Sigmoid colon (tissue), 7 donors: ENCODE results near the gene PREX1. TPM values are rescaled to one million over a fixed set of nuclear protein-coding genes. Genes with fewer than 3 reads are reported as not detected.
"Not testable (repeated sequence)": the region's sequence is repeated elsewhere in the genome, so short reads cannot be mapped to it uniquely, and the experiment has no call there.

ENCODE experiments used
- DNase-seq: peaks from one replicate; pipeline ENCODE4 v3.0.0-alpha.2; 2019
- H3K27ac ChIP-seq, 4 donors: fragments of 200-600 bp; sonication (generic); one replicate each; pipeline ENCODE4 v1.5.1; 2016 to 2019; ENCODE audit warnings: mild to moderate bottlenecking in 1 of 4
- H3K27me3 ChIP-seq, 3 donors: fragments of 200-600 bp; sonication (generic); one replicate each; pipeline ENCODE4 v1.5.1; 2019; ENCODE audit warnings: mild to moderate bottlenecking in 1 of 3
- H3K36me3 ChIP-seq, 4 donors: fragments of 200-600 bp; sonication (generic); one replicate each; pipeline ENCODE4 v1.5.1; 2016 to 2019
- H3K4me1 ChIP-seq, 4 donors: fragments of 200-600 bp; sonication (generic); one replicate each; pipeline ENCODE4 v1.5.1; 2017 to 2019
- H3K4me3 ChIP-seq, 4 donors: fragments of 200-600 bp; sonication (generic); one replicate each; pipeline ENCODE4 v1.5.1; 2017 to 2019; ENCODE audit warnings: mild to moderate bottlenecking in 2 of 4, moderate library complexity in 1 of 4
- H3K9me3 ChIP-seq, 4 donors: fragments of 200-600 bp in 3 of 4; sonication (generic) in 3 of 4; one replicate each; pipeline versions ENCODE4 v1.5.1 to v1.6.1; 2013 to 2019
- EP300 ChIP-seq, 4 donors: sonication (generic); formaldehyde crosslinking; IDR thresholded peaks; one replicate each; pipeline ENCODE4 v1.6.1; 2017; ENCODE audit warnings: antibody characterized with exemption in 4 of 4
- POLR2A ChIP-seq, 2 donors: fragments of 450-650 bp; IDR thresholded peaks; one replicate each; pipeline ENCODE4 v1.6.1; 2016; ENCODE audit warnings: antibody characterized with exemption in 2 of 2, mild to moderate bottlenecking in 2 of 2, moderate library complexity in 2 of 2
- POLR2AphosphoS5 ChIP-seq, 4 donors: sonication (generic); formaldehyde crosslinking; IDR thresholded peaks; one replicate each; pipeline ENCODE4 v1.6.1; 2017; ENCODE audit warnings: antibody characterized with exemption in 4 of 4
- WGBS, 2 donors: extraction: QIAGEN DNeasy Blood & Tissue Kit; methylation state at CpG; one replicate each; pipeline ENCODE4 v1.1.7; 2013; 5-methylcytosine and 5-hydroxymethylcytosine counted together
- intact Hi-C: fragments of 100-400 bp; cut with DNase I; formaldehyde crosslinking; loops from one replicate; pipeline ENCODE4 v1.15.1; 2023
- polyA plus RNA-seq, 3 donors: library from polyadenylated mRNA; stranded (reverse); fragments of 200-250 nt; gene quantifications; one replicate each; pipeline ENCODE4 v1.2.3, GENCODE V29; 2013
- total RNA-seq, 4 donors: library from RNA; depleted of rRNA; stranded (reverse); fragments of >200 nt; gene quantifications; one replicate each; pipeline ENCODE4 v1.1.0, GENCODE V29; 2016
- TF ChIP-seq, protein P1 (sequence below), 4 experiments: fragments of 450-650 bp in 3 of 4; fragments of 200-600 bp in 1 of 4; IDR thresholded peaks; one replicate each; pipeline ENCODE4 v1.5.1; 2016 to 2019; ENCODE audit warnings: antibody characterized with exemption in 4 of 4, mild to moderate bottlenecking in 3 of 4, moderate library complexity in 2 of 4
- donor health status: healthy with polysubstance abuse.
- donor health status: Bipolar disorder and iron deficiency.
- donor health status: healthy.

Gene PREX1
- total and polyA plus RNA-seq, 7 donors, result 5.4 to 22.9 (median 15.5) TPM

- TF ChIP-seq EP300 (IDR thresholded peaks at IDR 0.05), result no peak
- no peak for TF ChIP-seq POLR2A (IDR thresholded peaks at IDR 0.05)
- no peak for TF ChIP-seq POLR2AphosphoS5 (IDR thresholded peaks at IDR 0.05)
- TF ChIP-seq, protein P1, sequence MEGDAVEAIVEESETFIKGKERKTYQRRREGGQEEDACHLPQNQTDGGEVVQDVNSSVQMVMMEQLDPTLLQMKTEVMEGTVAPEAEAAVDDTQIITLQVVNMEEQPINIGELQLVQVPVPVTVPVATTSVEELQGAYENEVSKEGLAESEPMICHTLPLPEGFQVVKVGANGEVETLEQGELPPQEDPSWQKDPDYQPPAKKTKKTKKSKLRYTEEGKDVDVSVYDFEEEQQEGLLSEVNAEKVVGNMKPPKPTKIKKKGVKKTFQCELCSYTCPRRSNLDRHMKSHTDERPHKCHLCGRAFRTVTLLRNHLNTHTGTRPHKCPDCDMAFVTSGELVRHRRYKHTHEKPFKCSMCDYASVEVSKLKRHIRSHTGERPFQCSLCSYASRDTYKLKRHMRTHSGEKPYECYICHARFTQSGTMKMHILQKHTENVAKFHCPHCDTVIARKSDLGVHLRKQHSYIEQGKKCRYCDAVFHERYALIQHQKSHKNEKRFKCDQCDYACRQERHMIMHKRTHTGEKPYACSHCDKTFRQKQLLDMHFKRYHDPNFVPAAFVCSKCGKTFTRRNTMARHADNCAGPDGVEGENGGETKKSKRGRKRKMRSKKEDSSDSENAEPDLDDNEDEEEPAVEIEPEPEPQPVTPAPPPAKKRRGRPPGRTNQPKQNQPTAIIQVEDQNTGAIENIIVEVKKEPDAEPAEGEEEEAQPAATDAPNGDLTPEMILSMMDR (IDR thresholded peaks at IDR 0.05), result no peak
- Histone ChIP-seq H3K36me3 (no peaks in the 10 kb centered on the region), H3K27ac (no peak overlapping the region), H3K4me1 (peaks cover 0 to 4% (median 2%) of the 10 kb centered on the region in 4 donors), H3K27me3 (peaks cover 0 to 7% (median 0%) of the 10 kb centered on the region in 3 donors), H3K4me3 (no peak overlapping the region), H3K9me3 (peaks cover 0 to 3% (median 0%) of the 10 kb centered on the region in 4 donors)
- intact Hi-C loops, result no loop called here
- no peak for DNase-seq
- 93 to 94% methylated on average over 2 of the region's 2 CpGs for WGBS, 2 donors
Observed at GRCh38 chr20:48779435-48779834, 48.4 kb downstream of the PREX1 start.

- Histone ChIP-seq H3K27me3 (peaks cover 0 to 3% (median 0%) of the 10 kb centered on the region in 3 donors), H3K9me3 (peaks cover 0 to 3% (median 0%) of the 10 kb centered on the region in 4 donors), H3K27ac (no peak overlapping the region), H3K4me1 (peaks cover 0 to 4% (median 2%) of the 10 kb centered on the region in 4 donors), H3K4me3 (no peak overlapping the region), H3K36me3 (no peaks in the 10 kb centered on the region)
- intact Hi-C loops, result no loop called here
- TF ChIP-seq POLR2A (IDR thresholded peaks at IDR 0.05) (no peak), EP300 (IDR thresholded peaks at IDR 0.05) (no peak), POLR2AphosphoS5 (IDR thresholded peaks at IDR 0.05) (no peak)
- TF ChIP-seq, protein P1 (IDR thresholded peaks at IDR 0.05), result no peak
- no peak for DNase-seq
- WGBS, 2 donors, result 90 to 96% methylated on average over 4 of the region's 4 CpGs
Observed at GRCh38 chr20:48777821-48778220, 50.0 kb downstream of the PREX1 start.

GRCh38 chr20:48777005-48777404 is 50.8 kb downstream of the PREX1 start:
- no peak for DNase-seq
- H3K4me1 ChIP-seq, result peaks cover 0 to 4% (median 2%) of the 10 kb centered on the region in 4 donors
- intact Hi-C loops, result no loop called here
- H3K27ac ChIP-seq, result peak overlapping the region in 1 of 4 donors; percentile 27
- no peak overlapping the region for H3K4me3 ChIP-seq
- H3K36me3 ChIP-seq, result no peaks in the 10 kb centered on the region
- WGBS, 2 donors, result 79 to 82% methylated on average over 8 of the region's 8 CpGs
- no peak for TF ChIP-seq POLR2A (IDR thresholded peaks at IDR 0.05)
- no peak for TF ChIP-seq POLR2AphosphoS5 (IDR thresholded peaks at IDR 0.05)
- TF ChIP-seq EP300 (IDR thresholded peaks at IDR 0.05), result no peak
- TF ChIP-seq, protein P1 (IDR thresholded peaks at IDR 0.05), result no peak
- peaks cover 0 to 3% (median 0%) of the 10 kb centered on the region in 4 donors for H3K9me3 ChIP-seq
- H3K27me3 ChIP-seq, result peaks cover 0 to 3% (median 0%) of the 10 kb centered on the region in 3 donors

- 77 to 89% methylated on average over 7 of the region's 7 CpGs for WGBS, 2 donors
Observed at GRCh38 chr20:48776306-48776705, 51.5 kb downstream of the PREX1 start.

GRCh38 chr20:48775545-48775944 is 52.3 kb downstream of the PREX1 start:
- 91 to 95% methylated on average over 7 of the region's 7 CpGs for WGBS, 2 donors

More at GRCh38 chr20:48776306-48776705, 51.5 kb downstream of the PREX1 start:
- TF ChIP-seq EP300 (IDR thresholded peaks at IDR 0.05) (no peak), POLR2AphosphoS5 (IDR thresholded peaks at IDR 0.05) (no peak), POLR2A (IDR thresholded peaks at IDR 0.05) (no peak)
- TF ChIP-seq, protein P1 (IDR thresholded peaks at IDR 0.05), result no peak
- peak overlapping the region in 1 of 4 donors; percentile 27 for H3K27ac ChIP-seq
- no peak for DNase-seq
- peaks cover 0 to 8% (median 0%) of the 10 kb centered on the region in 3 donors for H3K27me3 ChIP-seq
- H3K4me3 ChIP-seq, result no peak overlapping the region
- H3K36me3 ChIP-seq, result no peaks in the 10 kb centered on the region
- H3K9me3 ChIP-seq, result peaks cover 0 to 3% (median 0%) of the 10 kb centered on the region in 4 donors
- H3K4me1 ChIP-seq, result peaks cover 0 to 4% (median 2%) of the 10 kb centered on the region in 4 donors
- intact Hi-C loops, result no loop called here

More at GRCh38 chr20:48775545-48775944, 52.3 kb downstream of the PREX1 start:
- intact Hi-C loops, H3K9me3 ChIP-seq, H3K27me3 ChIP-seq, DNase-seq, H3K4me1 ChIP-seq, H3K4me3 ChIP-seq, H3K27ac ChIP-seq, H3K36me3 ChIP-seq: not testable (repeated sequence)
